OCI-M2 (cell line): ENCODE data around the gene ARHGAP36.

Source experiments
- DNase-seq: peaks from one replicate; lab custom pipeline; 2025; ENCODE audit not compliant: unreplicated experiment; lab: John Stamatoyannopoulos, UW

ARHGAP36 gene, protein sequence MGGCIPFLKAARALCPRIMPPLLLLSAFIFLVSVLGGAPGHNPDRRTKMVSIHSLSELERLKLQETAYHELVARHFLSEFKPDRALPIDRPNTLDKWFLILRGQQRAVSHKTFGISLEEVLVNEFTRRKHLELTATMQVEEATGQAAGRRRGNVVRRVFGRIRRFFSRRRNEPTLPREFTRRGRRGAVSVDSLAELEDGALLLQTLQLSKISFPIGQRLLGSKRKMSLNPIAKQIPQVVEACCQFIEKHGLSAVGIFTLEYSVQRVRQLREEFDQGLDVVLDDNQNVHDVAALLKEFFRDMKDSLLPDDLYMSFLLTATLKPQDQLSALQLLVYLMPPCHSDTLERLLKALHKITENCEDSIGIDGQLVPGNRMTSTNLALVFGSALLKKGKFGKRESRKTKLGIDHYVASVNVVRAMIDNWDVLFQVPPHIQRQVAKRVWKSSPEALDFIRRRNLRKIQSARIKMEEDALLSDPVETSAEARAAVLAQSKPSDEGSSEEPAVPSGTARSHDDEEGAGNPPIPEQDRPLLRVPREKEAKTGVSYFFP

DNA sequence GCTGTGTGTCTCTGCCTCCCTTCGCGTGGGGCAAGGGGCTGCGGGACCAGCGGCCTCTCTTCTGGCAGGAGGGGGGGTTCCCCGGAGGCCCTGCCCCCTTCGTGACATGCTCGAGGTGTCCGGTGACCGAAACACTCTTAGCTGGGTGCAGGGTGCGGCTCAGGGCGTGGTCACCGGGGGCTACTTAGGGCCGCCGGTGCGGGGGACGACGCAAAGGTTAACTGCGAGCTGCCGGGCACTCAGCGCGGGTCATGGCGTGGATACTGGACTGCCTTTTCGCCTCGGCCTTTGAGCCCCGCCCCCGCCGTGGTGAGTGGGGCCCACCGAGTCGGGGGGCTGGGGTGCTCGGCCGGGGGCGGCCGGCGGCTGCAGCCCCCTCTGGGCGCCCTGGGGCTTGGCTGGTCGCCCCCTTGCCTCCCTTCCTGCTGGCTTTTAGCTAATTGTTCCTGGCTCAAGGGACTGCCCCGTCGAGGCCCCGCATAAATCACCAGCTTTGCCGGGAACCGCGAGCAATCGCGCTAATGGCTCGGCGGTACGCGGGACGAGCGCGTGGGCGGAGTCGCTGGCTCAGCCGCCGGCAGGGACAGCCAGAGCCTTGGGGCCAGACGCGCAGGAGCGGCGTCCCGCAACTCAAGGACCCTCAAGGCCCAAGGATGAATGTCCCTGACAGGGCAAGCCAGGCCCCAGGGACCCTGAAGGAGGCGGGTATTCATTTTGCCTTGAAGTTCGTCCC, at the start of gene ARHGAP36:
Gene ARHGAP36 (plus strand): TSS at position 211 of the 733 bp plus-strand sequence. CDS start 23,320 bp downstream, outside the sequence.
- DNase-seq = no peak

DNA sequence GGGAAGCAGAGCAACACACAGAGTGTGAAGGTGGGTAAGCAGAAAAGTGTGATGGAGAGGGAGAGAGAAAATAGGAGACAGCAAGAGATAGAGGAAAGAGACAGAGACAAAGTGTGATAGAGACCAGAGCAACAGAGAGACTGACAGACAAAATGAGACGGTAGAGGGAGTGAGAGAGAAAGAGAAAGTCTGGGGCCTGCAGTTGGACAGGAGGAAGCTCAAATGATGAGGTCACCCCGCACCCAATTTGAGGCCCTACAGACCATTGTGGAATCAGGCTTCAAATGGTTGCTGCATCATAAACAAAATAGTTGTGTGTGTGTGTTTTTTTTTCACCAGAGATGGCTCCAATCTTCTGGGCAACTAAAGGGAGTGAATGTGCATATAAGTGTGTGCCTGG, 48.0 kb upstream of the ARHGAP36 start:
- no peak for DNase-seq

DNA sequence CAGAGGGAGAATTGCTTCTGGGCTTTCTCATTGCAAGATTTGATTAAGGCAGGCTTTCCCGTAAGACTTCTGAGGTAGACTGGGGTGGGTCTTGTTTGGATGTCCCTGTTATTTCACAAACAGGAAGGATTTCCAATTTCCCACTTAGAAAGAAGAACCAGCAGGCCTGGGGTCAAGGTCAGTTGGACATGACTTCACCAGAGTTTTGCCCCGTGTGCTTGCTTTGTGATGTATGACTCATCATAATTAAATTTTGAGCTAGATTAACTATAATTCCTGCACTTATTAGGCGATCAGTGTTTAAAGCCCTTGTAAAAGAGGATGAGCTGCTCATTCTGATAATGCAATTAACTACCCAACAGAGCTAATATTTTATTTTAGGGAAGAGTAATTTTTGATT, 32.8 kb upstream of the ARHGAP36 start:
- DNase-seq = no peak

DNA sequence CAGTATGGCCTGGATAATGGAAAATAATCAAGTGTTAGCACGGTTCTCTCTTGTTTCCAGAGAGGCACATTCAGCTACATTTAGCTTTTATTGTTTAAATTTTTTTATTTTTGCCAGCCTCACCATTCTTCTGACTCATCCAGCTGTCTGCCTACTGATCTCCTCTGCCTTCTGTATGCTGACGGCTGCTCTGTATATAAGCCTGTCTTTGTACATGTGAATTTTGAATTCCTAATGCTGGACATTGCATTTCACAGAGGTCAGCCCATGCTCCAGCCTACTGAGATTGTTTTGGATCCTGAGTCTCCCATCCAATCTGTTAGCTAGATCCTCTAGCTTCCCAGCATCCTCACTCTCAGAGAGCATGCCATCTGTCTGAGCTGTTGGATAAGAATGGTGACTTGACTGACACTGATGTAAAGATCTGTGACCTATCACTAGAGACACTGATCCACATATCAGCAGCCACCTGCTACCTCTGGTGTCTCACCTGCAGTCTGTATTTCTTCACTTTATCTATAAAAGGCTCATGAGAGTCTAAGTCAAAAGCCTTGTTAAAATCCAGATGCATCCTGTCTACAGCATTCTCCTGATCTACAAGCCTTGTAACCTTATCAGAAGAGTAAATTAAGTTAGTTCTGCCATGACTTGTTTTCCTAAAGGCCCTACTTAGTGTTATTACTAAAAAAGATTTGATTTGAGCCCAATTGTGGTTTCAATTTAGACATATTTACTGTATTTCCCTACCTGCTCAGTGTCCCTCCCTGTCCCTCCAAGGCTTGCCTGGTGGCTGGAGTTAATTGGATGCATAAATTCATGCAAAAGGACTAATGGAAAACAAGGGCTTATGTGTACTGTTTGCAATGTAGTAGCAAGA, 25.6 kb upstream of the ARHGAP36 start:
- no peak for DNase-seq

DNA sequence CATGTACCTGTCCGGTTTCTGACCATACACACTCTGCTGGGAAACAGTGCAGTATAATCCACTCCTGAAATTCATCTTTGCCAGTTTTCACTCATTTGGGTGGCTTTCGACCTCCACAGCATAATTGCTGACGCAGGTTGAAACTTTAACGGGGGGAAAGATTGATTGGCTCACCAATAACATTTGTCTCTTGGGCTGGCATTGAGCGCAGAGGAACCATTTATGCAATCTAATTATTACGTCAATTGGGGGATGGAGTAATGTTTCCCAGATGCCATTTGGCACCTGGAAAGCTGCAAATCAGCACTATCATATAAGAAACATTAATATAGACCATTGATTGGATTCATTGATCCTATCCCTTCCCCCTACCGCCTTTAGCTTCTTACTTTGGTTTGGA, 24.1 kb upstream of the ARHGAP36 start:
- no peak for DNase-seq

DNA sequence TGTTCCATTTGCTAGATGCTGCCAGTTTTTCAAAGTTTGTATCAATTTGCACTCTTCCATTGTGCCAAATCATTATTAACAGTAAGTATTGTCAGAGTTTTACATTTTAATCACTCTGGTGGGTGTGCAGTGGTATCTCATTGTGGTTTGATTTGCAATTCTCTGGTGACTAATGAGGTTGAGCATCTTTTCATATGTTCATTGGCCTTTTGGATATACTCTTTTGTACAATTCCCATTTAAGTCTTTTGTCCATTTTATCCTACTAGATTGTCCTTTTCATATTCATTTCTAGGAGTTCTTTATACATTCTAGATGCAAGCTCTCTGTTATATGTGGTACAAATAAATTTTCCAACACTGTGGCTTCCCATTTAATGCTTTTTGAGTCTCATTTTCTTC, 17.4 kb upstream of the ARHGAP36 start:
- DNase-seq = no peak

DNA sequence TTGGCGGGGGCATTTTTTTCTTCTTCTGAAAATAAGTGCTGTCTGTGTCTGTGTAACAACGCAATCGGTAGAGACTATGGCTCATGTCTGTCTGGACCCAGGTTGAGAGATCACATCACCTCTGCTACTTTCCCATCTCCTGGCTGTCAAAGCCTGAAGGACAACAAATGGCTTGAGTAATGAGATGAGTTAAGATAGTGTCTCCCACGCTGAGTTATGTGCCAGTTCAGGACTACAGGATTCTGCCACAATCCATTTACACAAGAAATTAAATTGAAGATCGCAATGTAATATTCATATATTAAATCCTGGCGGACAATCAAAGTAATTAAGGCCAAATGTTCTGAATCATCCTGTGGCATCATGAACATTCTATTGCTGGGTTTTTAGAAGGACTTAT, 16.5 kb upstream of the ARHGAP36 start:
- DNase-seq = no peak

DNA sequence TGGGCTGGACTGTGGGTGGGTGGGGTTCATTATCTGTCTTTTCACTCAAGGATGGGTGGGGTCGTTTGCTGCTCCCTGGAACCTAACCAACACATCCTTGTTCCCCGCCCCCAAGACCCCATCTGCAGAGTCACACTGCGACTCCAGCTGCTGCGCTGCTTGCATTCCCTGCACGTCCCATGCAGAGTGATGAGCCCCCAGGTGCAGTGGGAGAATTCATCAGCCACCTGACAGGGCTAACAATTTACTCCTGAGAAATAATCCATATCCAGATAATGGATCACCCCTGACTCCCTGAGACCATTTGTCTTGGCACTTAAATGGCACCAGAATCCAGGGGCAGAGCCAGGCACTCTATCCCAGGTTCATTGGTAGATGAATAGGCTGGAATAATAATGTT, 12.4 kb upstream of the ARHGAP36 start:
- no peak for DNase-seq

DNA sequence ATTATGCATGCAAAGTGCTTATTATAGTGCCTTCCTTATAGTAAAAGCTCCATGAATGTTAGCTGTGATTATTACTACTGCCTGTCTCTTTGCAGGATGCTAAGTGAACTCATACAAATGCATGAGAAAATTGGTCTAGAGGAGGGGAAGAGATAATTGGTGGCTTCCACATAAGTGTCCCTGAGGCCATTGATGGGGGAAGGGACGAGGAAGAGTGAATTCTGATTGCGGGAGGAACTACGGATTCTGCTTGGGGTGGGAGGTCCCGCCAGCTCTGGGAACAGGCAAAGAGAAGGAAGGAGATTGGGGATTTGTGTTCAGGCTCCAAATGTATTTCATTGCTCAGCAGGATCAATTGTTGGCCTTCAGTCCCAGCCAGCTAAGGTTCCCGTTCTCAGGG, 11.6 kb upstream of the ARHGAP36 start:
- DNase-seq = no peak

DNA sequence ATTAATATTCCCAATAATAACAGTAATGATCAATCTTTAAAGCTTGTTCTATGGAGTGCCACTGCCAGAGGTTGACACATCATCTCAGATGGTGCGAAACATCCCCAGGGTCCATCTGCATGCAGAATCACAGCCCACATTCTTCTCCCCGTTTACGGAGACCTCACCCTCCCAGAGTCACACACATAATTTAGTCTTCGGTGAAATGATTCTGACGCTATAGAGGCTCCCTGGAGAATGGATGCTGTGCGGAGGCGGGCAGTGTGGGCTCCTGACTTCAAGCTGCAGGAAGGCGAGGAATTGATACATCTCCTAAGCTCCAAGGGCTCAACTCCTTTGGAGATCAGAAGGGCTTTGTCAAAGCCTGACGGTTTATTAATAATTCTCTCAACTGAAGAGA, 11.0 kb upstream of the ARHGAP36 start:
- no peak for DNase-seq

DNA sequence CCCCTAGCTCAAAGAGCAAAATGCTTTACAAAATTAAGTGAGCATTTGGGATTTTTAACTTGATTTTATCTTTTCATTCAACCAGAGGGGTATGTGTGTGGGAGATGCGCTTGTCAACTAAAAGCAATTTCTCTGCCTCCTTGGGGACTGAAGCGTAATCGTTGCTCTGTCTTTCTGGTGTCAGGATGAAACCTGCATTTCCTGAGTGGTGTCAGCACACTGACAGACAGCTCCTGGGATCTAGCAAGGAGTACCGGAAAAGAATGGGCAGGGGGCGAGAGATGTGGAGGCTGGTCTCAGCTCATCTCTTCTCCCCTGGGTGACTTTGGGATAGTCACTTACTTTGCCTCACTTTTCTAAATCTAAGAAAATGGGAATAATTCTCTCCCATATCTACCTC, 5.1 kb upstream of the ARHGAP36 start:
- DNase-seq = no peak

DNA sequence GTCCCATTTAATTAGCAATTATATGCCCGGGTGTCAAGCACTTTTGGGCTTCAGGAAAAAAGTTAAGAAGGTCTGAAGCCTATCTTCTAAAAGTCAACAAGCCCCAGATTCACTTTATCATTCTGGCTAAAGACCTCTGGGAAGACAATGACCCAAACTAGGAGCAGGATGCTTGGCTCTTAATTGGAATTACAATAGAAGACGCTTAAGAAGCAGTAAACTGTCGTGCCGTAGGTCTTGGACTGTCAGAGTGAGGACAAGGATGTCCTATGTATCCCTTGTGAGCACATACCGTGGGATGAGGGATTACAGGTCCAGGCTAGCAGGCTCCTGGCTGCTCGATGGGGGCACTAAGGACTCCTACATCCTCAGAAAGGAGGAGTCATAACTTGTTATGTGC, 3.2 kb upstream of the ARHGAP36 start:
- no peak for DNase-seq

DNA sequence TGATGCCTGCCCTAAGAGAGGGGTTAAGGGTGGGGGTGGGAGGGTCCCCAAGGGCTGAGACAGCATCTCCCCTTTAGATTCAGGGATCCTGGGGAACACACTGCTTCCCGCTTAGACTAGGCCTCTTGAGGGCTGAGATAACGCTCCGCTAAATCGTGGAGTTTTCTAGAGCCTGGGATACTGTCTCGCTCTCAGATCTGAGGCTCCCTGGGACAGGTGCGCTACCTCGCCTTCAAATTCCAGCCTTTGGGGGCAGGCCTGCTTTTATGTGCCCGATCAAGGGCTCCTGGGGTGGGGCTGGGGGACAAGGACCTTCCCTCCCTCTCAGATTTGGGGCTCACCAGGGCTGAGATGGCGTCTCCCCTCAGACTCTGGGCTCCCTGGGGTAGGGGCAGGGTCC, 440 bp upstream of the ARHGAP36 start:
- DNase-seq = no peak

DNA sequence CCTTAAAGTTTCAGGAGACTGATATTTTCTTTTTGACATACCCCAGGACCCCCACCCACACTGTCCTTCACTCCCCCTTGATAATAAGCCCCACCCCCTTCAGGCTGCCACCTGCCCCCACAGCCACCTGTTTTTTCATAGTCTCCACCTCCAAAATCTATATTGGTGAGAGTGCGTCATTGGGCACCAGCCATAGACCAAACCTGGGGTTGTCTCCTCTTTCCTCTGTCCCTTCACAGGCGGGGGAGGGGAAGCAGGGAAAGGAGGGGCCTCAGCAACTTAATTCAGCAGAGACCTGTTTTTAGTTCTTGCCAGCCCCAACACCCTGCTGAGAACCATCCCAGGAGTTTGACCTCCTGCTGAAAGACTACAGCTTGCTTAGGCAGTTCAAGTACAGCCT, 1.1 kb downstream of the ARHGAP36 start:
- DNase-seq = no peak

DNA sequence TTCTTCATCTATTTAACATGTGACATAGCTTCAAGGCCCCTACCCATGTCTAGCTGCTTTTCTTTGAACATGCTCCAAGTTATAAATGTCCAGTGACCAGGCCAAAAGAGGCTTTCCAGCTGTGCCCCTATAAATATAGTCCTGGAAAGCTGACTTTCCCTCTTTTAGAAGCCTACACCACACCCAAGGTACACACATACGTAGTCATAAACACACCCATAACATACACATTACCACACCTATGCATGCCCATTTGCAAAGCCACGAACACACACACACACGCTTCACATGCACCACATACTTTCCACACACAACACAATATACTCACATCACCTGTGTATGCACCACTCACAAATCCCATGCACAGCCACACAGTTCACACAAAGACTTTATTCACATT, 2.0 kb downstream of the ARHGAP36 start:
- no peak for DNase-seq

DNA sequence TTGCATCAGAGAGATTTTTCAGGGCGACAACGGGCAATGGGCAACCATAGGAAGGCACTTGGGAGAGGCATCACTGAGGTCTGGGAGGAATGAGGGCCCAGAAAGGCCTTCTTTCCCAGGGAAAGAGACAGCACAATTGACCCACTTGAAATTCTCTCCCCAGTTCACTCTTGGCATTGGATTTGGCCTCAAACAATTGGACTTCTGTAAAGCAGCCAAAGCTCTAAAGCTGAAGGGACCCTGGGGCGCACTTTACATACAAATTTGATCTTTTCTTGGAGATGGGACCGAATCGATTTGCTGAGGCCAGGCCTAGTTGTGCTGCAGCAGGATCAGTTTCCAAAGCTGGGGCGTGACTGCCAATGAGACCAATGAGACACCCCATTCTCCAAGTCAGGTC, 3.2 kb downstream of the ARHGAP36 start:
- no peak for DNase-seq

DNA sequence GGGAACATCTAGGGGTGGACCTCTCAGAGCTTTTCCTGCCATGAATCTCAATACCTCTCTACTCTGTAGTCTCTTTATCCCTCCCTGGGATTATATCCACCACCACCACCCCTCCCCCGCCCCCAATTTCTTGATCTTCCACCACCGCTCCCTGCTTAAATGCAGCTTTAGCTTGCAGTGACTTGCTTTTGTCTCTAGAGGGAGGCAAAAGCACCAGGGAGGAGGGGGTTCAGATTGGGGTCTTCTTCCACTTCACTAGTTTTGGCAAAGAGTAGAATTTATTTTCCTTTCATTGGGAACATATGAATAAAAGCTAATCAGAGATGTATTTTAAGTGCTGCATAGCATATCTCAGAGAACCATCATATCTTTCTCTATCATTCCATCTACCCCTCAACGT, 5.5 kb downstream of the ARHGAP36 start:
- no peak for DNase-seq

DNA sequence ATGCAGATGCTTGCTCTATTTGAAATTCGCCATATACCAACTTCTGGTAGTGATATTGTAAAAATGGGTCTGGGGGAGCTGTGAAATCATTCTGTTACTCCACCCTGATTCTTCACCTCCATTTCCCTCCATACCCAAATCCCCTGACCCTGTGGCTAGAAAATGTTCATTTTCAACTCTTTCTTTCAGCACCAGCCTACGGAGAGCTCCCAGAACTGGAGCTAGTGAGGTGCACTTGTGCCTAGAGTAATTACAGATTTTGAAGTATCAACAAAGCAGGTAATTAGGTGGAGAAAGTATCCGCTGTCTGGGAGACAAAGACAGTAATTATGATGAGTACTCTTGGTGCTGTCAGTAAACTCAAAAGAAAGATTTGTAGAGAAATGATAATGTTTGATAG, 8.1 kb downstream of the ARHGAP36 start:
- DNase-seq = no peak

DNA sequence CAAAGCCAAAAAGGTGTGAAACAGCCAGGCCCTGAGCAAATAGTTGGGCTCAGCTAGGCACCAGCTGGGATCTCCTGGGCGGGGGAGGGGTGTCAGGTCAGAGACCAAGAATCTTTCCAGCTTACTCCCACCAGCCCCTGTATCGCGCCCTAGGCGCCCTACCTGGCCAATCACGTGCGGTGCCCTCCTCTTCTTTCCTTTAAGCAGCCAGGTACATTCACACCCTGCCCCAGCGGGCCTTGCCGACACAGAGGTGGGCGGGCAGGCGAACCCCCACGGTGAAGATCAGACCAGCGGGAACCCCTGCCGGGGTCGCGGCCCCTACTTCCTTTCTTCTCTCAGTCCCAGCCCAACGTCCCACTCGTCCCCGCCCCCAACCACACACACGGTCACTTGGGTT, 9.1 kb downstream of the ARHGAP36 start:
- no peak for DNase-seq

DNA sequence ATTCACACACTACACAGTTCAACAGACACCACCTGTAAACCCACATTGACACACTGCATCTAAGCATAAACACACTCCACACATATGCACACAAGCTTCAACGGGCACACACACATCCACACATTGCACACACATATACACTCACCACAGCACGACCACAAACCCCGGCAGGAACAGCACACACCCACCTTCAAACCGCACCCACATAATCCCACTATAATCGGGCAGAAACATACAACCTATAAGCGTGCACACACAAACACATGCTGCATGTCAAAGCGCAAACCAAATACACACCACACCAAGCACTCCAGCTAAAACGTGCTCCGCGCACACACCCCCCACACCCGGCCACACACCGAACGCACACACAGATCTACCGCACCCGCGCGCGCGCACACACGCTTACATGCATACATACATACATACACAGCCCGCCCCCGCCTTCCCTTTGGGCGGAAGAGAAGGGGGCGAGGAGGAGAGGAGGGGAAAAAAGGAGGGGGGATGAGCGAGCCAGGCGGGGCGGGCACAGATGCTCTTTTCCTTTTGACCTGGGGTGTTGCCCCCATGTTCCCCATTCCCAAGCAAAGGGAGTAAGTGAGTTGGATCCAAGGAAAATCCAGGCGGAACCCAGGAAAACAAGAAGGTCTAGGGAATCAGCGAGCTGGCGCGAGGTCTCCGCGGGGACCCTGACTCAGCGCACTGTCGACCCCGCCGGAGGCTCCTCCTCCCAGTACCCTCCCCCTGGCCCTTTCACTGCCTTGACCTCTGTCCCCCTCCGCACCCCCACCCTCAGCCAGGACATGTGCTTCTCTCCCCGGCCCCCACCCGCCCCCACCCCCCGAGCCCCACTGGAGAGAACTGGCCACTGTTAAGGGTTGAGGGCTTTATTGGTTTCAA, 9.9 kb downstream of the ARHGAP36 start:
- no peak for DNase-seq
